ENCODE data around the gene ATP6V0A4. TPM values are rescaled to one million over a fixed set of nuclear protein-coding genes. Genes with fewer than 3 reads are reported as not detected.
"Not testable (repeated sequence)": the region's sequence is repeated elsewhere in the genome, so short reads cannot be mapped to it uniquely, and the experiment has no call there.

Gene ATP6V0A4
- total and polyA plus RNA-seq, 7 donors: not detected

DNA sequence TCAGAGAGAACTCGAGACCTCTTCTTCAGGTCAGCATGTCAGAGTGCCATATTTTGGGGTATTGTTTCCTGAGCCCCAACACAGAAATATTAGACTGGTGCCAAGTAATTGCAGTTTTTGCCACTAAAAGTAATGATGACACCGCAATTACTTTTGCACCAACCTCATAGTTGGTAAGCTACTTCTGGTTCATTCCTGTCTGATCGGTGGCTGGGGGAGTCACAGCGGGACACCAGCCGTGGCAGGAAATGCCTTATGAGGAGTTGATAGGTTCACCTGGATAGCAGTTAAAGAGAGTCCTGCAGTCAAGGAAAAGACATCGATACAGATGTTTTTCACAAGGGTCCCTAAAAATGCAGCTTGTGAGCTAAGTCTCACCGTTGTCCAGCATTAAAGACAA is 23.9 kb upstream of the ATP6V0A4 start:
- DNase-seq: no peak
- 94 to 96% methylated on average over 7 of the region's 7 CpGs for WGBS, 2 donors
- intact Hi-C loops (cut with DNase I): no loop called here
- TF ChIP-seq POLR2AphosphoS5 (IDR thresholded peaks at IDR 0.05) (no peak), EP300 (IDR thresholded peaks at IDR 0.05) (no peak), POLR2A (IDR thresholded peaks at IDR 0.05) (no peak)
- TF ChIP-seq, protein P1, sequence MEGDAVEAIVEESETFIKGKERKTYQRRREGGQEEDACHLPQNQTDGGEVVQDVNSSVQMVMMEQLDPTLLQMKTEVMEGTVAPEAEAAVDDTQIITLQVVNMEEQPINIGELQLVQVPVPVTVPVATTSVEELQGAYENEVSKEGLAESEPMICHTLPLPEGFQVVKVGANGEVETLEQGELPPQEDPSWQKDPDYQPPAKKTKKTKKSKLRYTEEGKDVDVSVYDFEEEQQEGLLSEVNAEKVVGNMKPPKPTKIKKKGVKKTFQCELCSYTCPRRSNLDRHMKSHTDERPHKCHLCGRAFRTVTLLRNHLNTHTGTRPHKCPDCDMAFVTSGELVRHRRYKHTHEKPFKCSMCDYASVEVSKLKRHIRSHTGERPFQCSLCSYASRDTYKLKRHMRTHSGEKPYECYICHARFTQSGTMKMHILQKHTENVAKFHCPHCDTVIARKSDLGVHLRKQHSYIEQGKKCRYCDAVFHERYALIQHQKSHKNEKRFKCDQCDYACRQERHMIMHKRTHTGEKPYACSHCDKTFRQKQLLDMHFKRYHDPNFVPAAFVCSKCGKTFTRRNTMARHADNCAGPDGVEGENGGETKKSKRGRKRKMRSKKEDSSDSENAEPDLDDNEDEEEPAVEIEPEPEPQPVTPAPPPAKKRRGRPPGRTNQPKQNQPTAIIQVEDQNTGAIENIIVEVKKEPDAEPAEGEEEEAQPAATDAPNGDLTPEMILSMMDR (IDR thresholded peaks at IDR 0.05): no peak
- Histone ChIP-seq H3K4me3 (no peak overlapping the region), H3K9me3 (peaks cover 0 to 2% (median 0%) of the 10 kb centered on the region in 4 donors), H3K27ac (no peak overlapping the region), H3K27me3 (no peaks in the 10 kb centered on the region), H3K4me1 (no peaks in the 10 kb centered on the region), H3K36me3 (no peaks in the 10 kb centered on the region)

DNA sequence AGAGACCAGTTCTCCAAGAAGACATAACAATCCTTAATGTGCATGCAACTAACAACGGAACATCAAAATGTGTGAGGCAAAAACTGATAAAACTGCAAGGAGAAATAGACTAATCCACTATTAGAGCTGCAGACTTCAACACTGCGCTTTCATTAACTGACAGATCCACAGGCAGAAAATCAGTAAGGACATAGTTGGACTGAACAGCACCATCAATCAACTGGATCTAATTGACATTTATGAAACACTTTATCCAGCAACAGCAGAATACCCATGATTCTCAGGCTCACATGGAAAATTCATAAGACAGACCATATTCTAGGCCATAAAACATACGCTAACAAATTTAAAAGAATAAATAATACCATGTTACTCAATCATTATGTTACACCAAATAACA is 21.6 kb upstream of the ATP6V0A4 start:
- Histone ChIP-seq H3K36me3 (no peaks in the 10 kb centered on the region), H3K4me3 (no peak overlapping the region), H3K27ac (no peak overlapping the region), H3K27me3 (no peaks in the 10 kb centered on the region), H3K4me1 (no peaks in the 10 kb centered on the region), H3K9me3 (peaks cover 0 to 2% (median 0%) of the 10 kb centered on the region in 4 donors)
- no peak for DNase-seq
- intact Hi-C loops (cut with DNase I): no loop called here
- no peak for TF ChIP-seq POLR2A (IDR thresholded peaks at IDR 0.05)
- no peak for TF ChIP-seq EP300 (IDR thresholded peaks at IDR 0.05)
- TF ChIP-seq POLR2AphosphoS5 (IDR thresholded peaks at IDR 0.05): no peak
- TF ChIP-seq, protein P1 (IDR thresholded peaks at IDR 0.05): no peak
- WGBS, 2 donors: 75 to 96% methylated on average over 3 of the region's 3 CpGs

DNA sequence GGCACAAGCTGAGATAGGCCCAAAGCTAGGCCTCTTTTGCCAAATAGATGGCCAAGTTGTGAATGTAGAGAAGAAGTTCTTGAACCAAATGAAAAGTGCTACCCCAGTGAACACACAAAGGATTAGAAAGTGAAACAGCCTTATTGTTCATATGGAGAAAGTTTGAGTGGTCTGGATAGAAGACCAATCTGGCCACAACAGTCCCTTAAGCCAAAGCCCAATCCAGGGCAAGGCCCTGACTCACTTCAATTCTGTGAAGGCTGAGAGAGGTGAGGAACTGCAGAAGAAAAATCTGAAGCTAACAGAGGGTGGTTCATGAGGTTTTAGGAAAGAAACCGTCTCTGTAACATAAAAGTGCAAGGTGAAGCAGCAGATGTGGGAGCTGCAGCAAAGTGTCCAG is 18.7 kb upstream of the ATP6V0A4 start:
- no peak for DNase-seq
- H3K36me3 ChIP-seq: no peaks in the 10 kb centered on the region
- no peaks in the 10 kb centered on the region for H3K27me3 ChIP-seq
- no peak overlapping the region for H3K27ac ChIP-seq
- H3K9me3 ChIP-seq: peaks cover 0 to 2% (median 0%) of the 10 kb centered on the region in 4 donors
- TF ChIP-seq POLR2A (IDR thresholded peaks at IDR 0.05) (no peak), POLR2AphosphoS5 (IDR thresholded peaks at IDR 0.05) (no peak), EP300 (IDR thresholded peaks at IDR 0.05) (no peak)
- TF ChIP-seq, protein P1 (IDR thresholded peaks at IDR 0.05): no peak
- intact Hi-C loops (cut with DNase I): no loop called here
- H3K4me3 ChIP-seq: no peak overlapping the region
- WGBS, 2 donors: 83 to 89% methylated on average over 1 of the region's 1 CpG
- H3K4me1 ChIP-seq: no peaks in the 10 kb centered on the region

DNA sequence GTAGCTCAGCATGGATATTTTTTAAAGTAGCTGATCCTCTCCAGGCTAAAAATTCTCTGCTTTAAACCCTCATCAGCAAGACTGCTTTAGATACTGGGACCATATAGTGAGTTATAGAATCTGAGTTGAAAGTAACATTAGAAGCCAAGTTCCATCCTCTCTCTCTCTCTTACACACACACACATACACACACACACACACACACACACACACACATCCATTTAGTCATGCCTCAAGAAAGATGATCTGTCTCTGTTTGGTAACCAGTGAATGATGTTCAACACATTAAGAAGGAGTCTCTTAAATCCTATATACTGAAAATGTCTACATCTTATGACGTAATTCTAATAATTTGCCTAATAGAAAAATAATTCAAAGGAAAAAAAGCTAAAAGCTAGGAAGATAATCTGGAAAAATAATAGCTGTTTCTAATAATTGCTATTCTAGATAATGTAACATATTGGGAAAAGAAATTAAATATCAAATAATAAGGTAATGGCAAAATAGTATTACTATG is 16.9 kb upstream of the ATP6V0A4 start:
- H3K27ac ChIP-seq: no peak overlapping the region
- H3K27me3 ChIP-seq: no peaks in the 10 kb centered on the region
- no peak for DNase-seq
- intact Hi-C loops (cut with DNase I): no loop called here
- no peaks in the 10 kb centered on the region for H3K4me1 ChIP-seq
- WGBS, 2 donors: 85 to 95% methylated on average over 1 of the region's 1 CpG
- peaks cover 0 to 2% (median 0%) of the 10 kb centered on the region in 4 donors for H3K9me3 ChIP-seq
- no peak overlapping the region for H3K4me3 ChIP-seq
- TF ChIP-seq EP300 (IDR thresholded peaks at IDR 0.05): no peak
- no peaks in the 10 kb centered on the region for H3K36me3 ChIP-seq

DNA sequence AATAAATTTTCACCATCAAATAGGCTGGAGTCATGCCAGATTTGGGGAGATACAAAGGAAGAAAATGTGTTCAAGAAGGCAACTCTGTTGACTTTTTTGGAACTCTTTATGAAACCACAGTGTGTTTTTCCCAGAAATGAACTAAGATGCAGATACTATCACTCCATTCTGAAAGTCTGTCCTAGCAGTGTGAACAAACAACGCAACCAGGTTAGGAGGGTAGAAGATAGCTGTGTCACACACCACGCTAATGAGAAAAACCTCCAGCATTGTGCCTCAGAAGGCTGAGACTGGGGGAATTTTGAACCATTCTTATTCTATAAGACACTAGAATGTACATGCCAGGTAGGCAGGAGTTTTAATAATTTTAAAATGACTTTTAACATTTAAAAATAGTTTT is 15.9 kb upstream of the ATP6V0A4 start:
- no peaks in the 10 kb centered on the region for H3K9me3 ChIP-seq
- no peak overlapping the region for H3K4me3 ChIP-seq
- H3K36me3 ChIP-seq: no peaks in the 10 kb centered on the region
- TF ChIP-seq POLR2AphosphoS5 (IDR thresholded peaks at IDR 0.05) (no peak), POLR2A (IDR thresholded peaks at IDR 0.05) (no peak), EP300 (IDR thresholded peaks at IDR 0.05) (no peak)
- TF ChIP-seq, protein P1 (IDR thresholded peaks at IDR 0.05): no peak
- DNase-seq: no peak
- no peak overlapping the region for H3K27ac ChIP-seq
- H3K4me1 ChIP-seq: no peaks in the 10 kb centered on the region
- intact Hi-C loops (cut with DNase I): no loop called here
- no peaks in the 10 kb centered on the region for H3K27me3 ChIP-seq
- WGBS, 2 donors: 74 to 85% methylated on average over 2 of the region's 2 CpGs

DNA sequence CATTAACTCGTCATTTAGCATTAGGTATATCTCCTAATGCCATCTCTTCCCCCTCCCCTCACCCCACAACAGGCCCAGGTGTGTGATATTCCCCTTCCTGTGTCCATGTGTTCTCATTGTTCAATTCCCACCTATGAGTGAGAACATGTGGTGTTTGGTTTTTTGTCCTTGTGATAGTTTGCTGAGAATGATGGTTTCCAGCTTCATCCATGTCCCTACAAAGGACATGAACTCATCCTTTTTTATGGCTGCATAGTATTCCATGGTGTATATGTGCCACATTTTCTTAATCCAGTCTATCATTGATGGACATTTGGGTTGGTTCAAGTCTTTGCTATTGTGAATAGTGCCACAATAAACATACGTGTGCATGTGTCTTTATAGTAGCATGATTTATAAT is 13.3 kb upstream of the ATP6V0A4 start:
- H3K36me3 ChIP-seq; intact Hi-C loops (cut with DNase I); H3K27me3 ChIP-seq; H3K27ac ChIP-seq; H3K4me3 ChIP-seq; DNase-seq; H3K4me1 ChIP-seq; H3K9me3 ChIP-seq: not testable (repeated sequence)
- 79 to 95% methylated on average over 2 of the region's 2 CpGs for WGBS, 2 donors
